ENCODE measurements around the gene SDCBP2.

SDCBP2 gene

GRCh38 chr20:1295276-1295930 is 33.5 kb downstream of the SDCBP2 start:
- DNase-seq: peak; percentile 11

- DNase-seq: peak; percentile 24
Observed at GRCh38 chr20:1294497-1294896, 34.4 kb downstream of the SDCBP2 start.

- DNase-seq: peak; percentile 1
Observed at GRCh38 chr20:1293641-1294379, 35.1 kb downstream of the SDCBP2 start.

- peak; percentile 0 for DNase-seq
Observed at GRCh38 chr20:1292620-1293019, 36.3 kb downstream of the SDCBP2 start.

- DNase-seq: peak; percentile 40
Observed at GRCh38 chr20:1291191-1291741, 37.7 kb downstream of the SDCBP2 start.

- DNase-seq: peak; percentile 17
Observed at GRCh38 chr20:1287787-1288569, 41.0 kb downstream of the SDCBP2 start.

GRCh38 chr20:1287306-1287705 is 41.6 kb downstream of the SDCBP2 start:
- DNase-seq: no peak

GRCh38 chr20:1286267-1287024 is 42.5 kb downstream of the SDCBP2 start:
- DNase-seq: no peak

- DNase-seq: no peak
Observed at GRCh38 chr20:1283522-1284510, 45.1 kb downstream of the SDCBP2 start.

GRCh38 chr20:1282966-1283365 is 46.0 kb downstream of the SDCBP2 start:
- no peak for DNase-seq

GRCh38 chr20:1281279-1282057 is 47.5 kb downstream of the SDCBP2 start:
- no peak for DNase-seq

- DNase-seq: no peak
Observed at GRCh38 chr20:1280195-1281102, 48.5 kb downstream of the SDCBP2 start.

- DNase-seq: no peak
Observed at GRCh38 chr20:1278993-1279392, 49.9 kb downstream of the SDCBP2 start.

- no peak for DNase-seq
Observed at GRCh38 chr20:1277529-1278322, 51.2 kb downstream of the SDCBP2 start.

- DNase-seq: no peak
Observed at GRCh38 chr20:1275919-1276318, 53.0 kb downstream of the SDCBP2 start.

- DNase-seq: no peak
Observed at GRCh38 chr20:1274485-1275311, 54.2 kb downstream of the SDCBP2 start.

GRCh38 chr20:1273366-1273765 is 55.6 kb downstream of the SDCBP2 start:
- DNase-seq: no peak

Measured in left hindlimb (tissue), 1 donor.